Karpas-422 (cell line): ENCODE data around the gene MT1H. TPM values are rescaled to one million over a fixed set of nuclear protein-coding genes. Genes with fewer than 3 reads are reported as not detected.
"Not testable (repeated sequence)": the region's sequence is repeated elsewhere in the genome, so short reads cannot be mapped to it uniquely, and the experiment has no call there.

Experiments used
- DNase-seq: peaks from one replicate; pipeline ENCODE4 v3.0.0-alpha.2; 2015
- H2AFZ ChIP-seq: fragments of 200-600 bp; sonication (generic); 2 replicates; pipeline ENCODE4 v1.6.1; 2014; ENCODE audit warnings: antibody characterized with exemption, low read length, mixed read lengths
- H3K27ac ChIP-seq: fragments of 200-600 bp; sonication (generic); 2 replicates; pipeline ENCODE4 v1.5.1; 2014; ENCODE audit warnings: mild to moderate bottlenecking, low read length, moderate library complexity
- H3K27me3 ChIP-seq: fragments of 200-600 bp; sonication (generic); 2 replicates; pipeline ENCODE4 v1.6.1; 2014; ENCODE audit warnings: low read length, mixed read lengths
- H3K36me3 ChIP-seq: fragments of 200-600 bp; sonication (generic); 2 replicates; pipeline ENCODE4 v1.6.1; 2014; ENCODE audit warnings: low read length, mixed read lengths; ENCODE audit not compliant: insufficient read depth
- H3K4me1 ChIP-seq: fragments of 200-600 bp; sonication (generic); 2 replicates; pipeline ENCODE4 v1.6.1; 2014; ENCODE audit warnings: mild to moderate bottlenecking, low read length, mixed read lengths
- H3K4me2 ChIP-seq: fragments of 200-600 bp; sonication (generic); 2 replicates; pipeline ENCODE4 v1.6.1; 2014; ENCODE audit warnings: low read length, low read depth, mild to moderate bottlenecking; ENCODE audit not compliant: poor library complexity, severe bottlenecking
- H3K4me3 ChIP-seq: fragments of 200-600 bp; sonication (generic); 2 replicates; pipeline ENCODE4 v1.5.1; 2014; ENCODE audit warnings: mild to moderate bottlenecking, antibody characterized with exemption, low read length, mixed read lengths
- H3K79me2 ChIP-seq: fragments of 200-600 bp; sonication (generic); 2 replicates; pipeline ENCODE4 v1.6.1; 2014; ENCODE audit warnings: mild to moderate bottlenecking, low read length, mixed read lengths
- H3K9ac ChIP-seq: fragments of 200-600 bp; sonication (generic); 2 replicates; pipeline ENCODE4 v1.6.0; 2014; ENCODE audit warnings: low read length
- H3K9me2 ChIP-seq: fragments of 200-600 bp; sonication (generic), shearing (Covaris generic); replicated peaks from 2 replicates; pipeline ENCODE4 v1.6.0; 2014; ENCODE audit warnings: mild to moderate bottlenecking, low read length, moderate library complexity; ENCODE audit not compliant: insufficient read depth
- H3K9me3 ChIP-seq: fragments of 300-700, 200-600 bp; sonication (generic); 2 replicates; pipeline ENCODE4 v1.6.1; 2014; ENCODE audit warnings: low read length, mixed read lengths
- H4K20me1 ChIP-seq: fragments of 200-600 bp; sonication (generic); 2 replicates; pipeline ENCODE4 v1.6.1; 2014; ENCODE audit warnings: mild to moderate bottlenecking, antibody characterized with exemption, low read length, low read depth; ENCODE audit not compliant: insufficient read depth
- total RNA-seq: library from RNA; depleted of rRNA; stranded (reverse); fragments of >200 nt; shearing (Covaris generic); gene quantifications from 2 replicates; pipeline ENCODE4 v1.2.3, GENCODE V29; 2014; ENCODE audit warnings: low replicate concordance; rRNA removed

The MT1H gene
- 4.6 TPM in 1 of 2 replicates, not detected in the other for total RNA-seq

DNA sequence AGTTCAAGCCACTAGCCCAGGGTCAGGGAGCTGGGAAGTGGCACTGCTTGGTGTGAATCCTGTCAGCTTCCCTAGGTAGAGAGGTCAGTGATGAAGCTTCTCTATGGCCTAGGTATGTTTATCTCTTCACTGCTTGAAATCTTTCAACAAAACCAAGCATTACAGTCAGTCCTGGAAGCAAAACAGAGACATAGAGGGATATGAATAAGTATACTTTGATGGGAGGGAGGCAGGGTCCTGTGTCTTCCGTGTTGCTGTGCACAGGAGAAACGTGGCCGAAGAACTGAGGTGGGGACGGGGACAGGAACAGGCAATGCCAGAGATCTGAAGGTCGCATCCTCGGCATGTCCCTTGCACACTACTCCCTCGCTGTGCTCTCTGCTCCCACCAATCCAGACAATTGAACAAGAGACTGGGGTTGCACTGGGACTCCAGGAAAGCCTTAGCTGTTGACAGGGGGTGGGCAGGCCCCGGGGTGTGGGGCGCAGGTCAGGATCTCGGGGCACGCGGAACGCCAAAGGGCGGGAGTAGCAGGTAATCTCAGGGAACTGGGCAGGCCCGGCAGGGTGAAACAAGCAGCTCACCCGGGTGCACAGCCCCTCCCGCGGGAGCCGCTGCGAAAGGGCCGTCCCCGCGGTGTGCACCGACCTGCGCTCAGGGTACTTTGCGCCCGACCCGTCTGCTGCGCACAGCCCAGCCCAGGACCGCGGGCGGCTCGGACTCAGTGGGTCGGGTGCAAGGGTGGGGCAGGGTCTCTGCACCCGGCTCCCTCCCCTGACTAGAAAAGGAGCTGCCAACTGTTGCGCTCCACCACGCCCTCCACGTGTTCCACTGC, at the start of gene MT1H:
TSS of gene MT1H (plus strand) at position 810 of the 835 bp plus-strand sequence. CDS start 71 bp downstream, outside the sequence.
- no peaks in the 10 kb centered on the region for H3K9me3 ChIP-seq
- H3K36me3 ChIP-seq, result no peaks in the 10 kb centered on the region
- peak within 1 kb of the TSS; percentile 2; the same call in 1 of the 2 replicates for H3K9ac ChIP-seq
- peaks cover 13% of the 10 kb centered on the region for H3K4me1 ChIP-seq
- no peaks in the 10 kb centered on the region for H4K20me1 ChIP-seq
- H2AFZ ChIP-seq, result peak within 1 kb of the TSS; percentile 24; the same call in 1 of the 2 replicates
- H3K9me2 ChIP-seq, result no peaks in the 10 kb centered on the region
- H3K4me2 ChIP-seq, result peak within 1 kb of the TSS; percentile 13
- H3K27me3 ChIP-seq, result 0 out of 2 replicates have a peak, but pooled peaks cover 2% of the 10 kb centered on the region
- no peaks in the 10 kb centered on the region for H3K79me2 ChIP-seq
- no peak within 1 kb of the TSS; the same call in 1 of the 2 replicates for H3K4me3 ChIP-seq
- no peak within 1 kb of the TSS for H3K27ac ChIP-seq
- DNase-seq, result peak; percentile 64

DNA sequence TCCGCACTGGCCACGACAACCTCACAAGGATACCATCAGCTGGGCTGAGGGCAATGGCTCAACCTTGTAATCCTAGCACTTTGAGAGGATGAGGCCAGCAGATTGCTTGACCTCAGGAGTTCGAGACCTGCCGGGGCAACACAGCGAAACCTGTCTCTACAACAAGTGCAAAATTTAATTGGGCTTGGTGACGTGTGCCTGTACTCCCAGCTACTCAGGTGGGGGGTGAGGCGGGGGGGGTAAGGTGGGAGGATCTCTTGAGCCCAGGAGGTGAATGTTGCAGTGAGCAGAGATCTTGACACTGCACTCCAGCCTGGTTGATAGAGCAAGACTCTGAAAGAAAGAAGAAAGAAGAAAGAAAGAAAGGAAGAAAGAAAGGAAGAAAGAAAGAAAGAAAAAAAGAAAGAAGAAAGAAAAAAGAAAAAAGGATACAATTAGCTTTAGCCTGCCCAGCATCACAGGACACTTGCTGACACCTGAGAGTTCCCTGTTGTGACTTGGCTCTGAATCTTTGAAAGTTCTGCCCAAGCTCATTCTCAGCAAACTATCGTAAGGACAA, 49.2 kb upstream of the MT1H start:
- H3K27ac ChIP-seq, result no peak overlapping the region
- H3K36me3 ChIP-seq, result no peaks in the 10 kb centered on the region
- H3K4me2 ChIP-seq, result no peak overlapping the region
- H4K20me1 ChIP-seq, result no peaks in the 10 kb centered on the region
- no peaks in the 10 kb centered on the region for H3K27me3 ChIP-seq
- no peak overlapping the region for H3K9ac ChIP-seq
- no peak overlapping the region for H3K4me3 ChIP-seq
- no peak overlapping the region for H2AFZ ChIP-seq
- H3K9me3 ChIP-seq, result no peaks in the 10 kb centered on the region
- H3K9me2 ChIP-seq, result no peaks in the 10 kb centered on the region
- no peak for DNase-seq
- H3K79me2 ChIP-seq, result no peaks in the 10 kb centered on the region
- peaks cover 32% of the 10 kb centered on the region for H3K4me1 ChIP-seq

DNA sequence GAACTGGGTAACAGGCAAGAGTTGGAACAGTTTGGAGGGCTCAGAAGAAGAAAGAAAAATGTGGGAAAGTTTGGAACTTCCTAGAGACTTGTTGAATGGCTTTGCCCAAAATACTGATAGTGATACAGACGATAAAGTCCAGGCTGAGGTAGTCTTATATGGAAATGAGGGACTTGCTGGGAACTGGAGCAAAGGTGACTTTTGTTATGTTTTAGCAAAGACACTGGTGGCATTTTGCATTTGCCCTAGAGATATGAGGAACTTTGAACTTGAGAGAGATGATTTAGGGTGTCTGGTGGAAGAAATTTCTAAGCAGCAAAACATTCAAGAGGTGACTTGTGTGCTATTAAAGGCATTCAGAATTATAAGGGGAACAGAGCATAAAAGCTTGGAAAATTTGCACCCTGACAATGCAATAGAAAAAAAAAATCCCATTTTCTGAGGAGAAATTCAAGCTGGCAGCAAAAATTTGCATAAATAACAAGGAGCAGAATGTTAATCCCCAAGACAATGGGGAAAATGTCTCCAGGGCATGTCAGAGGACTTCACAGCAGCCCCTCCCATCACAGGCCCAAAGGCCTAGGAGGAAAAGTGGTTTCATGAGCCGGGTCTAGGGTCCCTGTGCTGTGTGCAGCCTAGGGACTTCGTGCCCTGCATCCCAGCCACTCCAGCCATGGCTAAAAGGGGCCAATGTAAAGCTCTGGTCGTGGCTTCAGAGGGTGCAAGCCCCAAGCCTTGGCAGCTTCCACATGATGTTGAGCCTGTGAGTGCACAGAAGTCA, 47.8 kb upstream of the MT1H start:
- H3K36me3 ChIP-seq, DNase-seq, H3K79me2 ChIP-seq, H4K20me1 ChIP-seq, H3K9me3 ChIP-seq, H3K9me2 ChIP-seq, H3K27me3 ChIP-seq, H3K9ac ChIP-seq, H3K4me2 ChIP-seq, H2AFZ ChIP-seq, H3K4me3 ChIP-seq, H3K27ac ChIP-seq: not testable (repeated sequence)
- peaks cover 32% of the 10 kb centered on the region for H3K4me1 ChIP-seq

DNA sequence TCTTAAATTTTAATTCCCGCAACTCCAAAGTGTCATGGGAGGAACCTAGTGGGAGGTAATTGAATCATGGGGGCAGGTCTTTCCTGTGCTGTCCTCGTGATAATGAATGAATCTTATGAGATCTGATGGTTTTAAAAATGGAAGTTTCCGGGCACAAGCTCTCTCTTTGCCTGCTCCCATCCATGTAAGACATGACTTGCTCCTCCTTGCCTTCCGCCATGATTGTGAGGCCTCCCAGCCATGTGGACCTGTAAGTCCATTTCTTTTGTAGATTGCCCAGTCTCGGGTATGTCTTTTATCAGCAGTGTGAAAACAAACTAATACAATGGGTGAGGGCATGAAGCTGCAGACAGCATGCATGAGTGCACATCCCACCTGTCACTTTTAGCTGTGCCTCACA, 46.4 kb upstream of the MT1H start:
- H3K79me2 ChIP-seq, H3K27me3 ChIP-seq, DNase-seq, H3K4me3 ChIP-seq, H3K36me3 ChIP-seq, H3K9me2 ChIP-seq, H3K9me3 ChIP-seq, H3K9ac ChIP-seq, H3K27ac ChIP-seq, H4K20me1 ChIP-seq, H2AFZ ChIP-seq: not testable (repeated sequence)
- peak overlapping the region; percentile 49 for H3K4me2 ChIP-seq
- peaks cover 32% of the 10 kb centered on the region for H3K4me1 ChIP-seq

DNA sequence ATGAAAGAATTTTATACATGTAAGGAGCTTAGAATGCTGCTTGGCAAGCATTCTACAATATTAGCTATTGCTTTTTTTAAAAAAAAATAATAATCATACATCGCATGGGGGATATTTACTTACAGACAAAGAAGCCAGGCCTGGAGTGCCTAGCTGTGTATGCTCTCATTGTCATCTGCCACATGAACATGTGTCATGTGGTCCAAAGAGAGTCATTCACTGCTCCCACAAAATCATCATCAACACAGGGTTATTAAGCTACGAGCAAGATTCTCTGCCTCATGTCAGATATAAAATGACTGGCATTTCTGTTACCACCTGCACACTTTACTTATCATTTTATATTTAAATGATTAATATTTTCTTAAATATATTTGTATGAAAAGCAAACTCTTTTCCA, 46.0 kb upstream of the MT1H start:
- H3K4me3 ChIP-seq, result no peak overlapping the region
- peaks cover 32% of the 10 kb centered on the region for H3K4me1 ChIP-seq
- no peaks in the 10 kb centered on the region for H3K9me3 ChIP-seq
- H3K27ac ChIP-seq, result no peak overlapping the region
- peak overlapping the region; percentile 49 for H3K4me2 ChIP-seq
- no peaks in the 10 kb centered on the region for H3K79me2 ChIP-seq
- H3K36me3 ChIP-seq, result no peaks in the 10 kb centered on the region
- DNase-seq, result no peak
- H4K20me1 ChIP-seq, result no peaks in the 10 kb centered on the region
- H2AFZ ChIP-seq, result no peak overlapping the region
- no peaks in the 10 kb centered on the region for H3K27me3 ChIP-seq
- H3K9me2 ChIP-seq, result no peaks in the 10 kb centered on the region
- H3K9ac ChIP-seq, result no peak overlapping the region

DNA sequence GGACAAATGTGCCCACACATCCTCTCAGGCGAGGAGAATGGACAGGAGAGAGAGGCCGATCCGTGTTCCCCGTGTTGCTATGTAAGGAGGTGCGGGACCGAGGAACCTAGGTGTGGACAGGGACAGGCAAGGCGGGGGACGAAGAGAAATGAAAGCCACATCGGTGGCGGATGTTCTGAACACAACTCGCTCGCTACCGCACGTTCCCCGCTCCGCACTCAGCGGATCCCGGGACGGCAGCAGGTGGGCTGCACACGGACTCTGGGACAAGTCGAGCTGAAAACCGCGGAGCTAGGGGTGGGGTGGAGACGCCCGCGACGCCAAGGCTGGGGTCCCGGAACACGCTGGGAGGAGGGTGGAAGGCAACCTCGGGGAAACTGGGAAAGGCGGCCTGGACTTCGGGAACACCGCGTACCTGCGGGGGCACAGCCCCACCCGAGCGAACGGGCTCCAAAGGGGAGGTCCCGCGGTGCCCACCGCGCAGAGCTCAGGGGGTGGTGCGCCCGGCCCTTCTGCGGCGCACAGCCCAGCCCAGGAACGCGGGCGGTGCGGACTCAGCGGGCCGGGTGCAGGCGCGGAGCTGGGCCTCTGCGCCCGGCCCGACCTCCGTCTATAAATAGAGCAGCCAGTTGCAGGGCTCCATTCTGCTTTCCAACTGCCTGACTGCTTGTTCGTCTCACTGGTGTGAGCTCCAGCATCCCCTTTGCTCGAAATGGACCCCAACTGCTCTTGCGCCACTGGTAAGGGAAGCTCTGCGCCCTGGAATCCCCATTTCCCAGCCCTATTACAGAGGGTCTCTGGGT, 44.3 kb upstream of the MT1H start, which contains the start of gene MT1E:
TSS of gene MT1E (plus strand) at position 642 of the 803 bp plus-strand sequence. CDS start at position 713, 71 bp downstream.
- Histone ChIP-seq H3K4me1 (peaks cover 44% of the 10 kb centered on the region), H3K4me2 (no peak within 1 kb of the TSS), H3K27me3 (no peaks in the 10 kb centered on the region), H3K9me2 (no peaks in the 10 kb centered on the region), H2AFZ (no peak within 1 kb of the TSS), H3K27ac (no peak within 1 kb of the TSS), H3K9ac (no peak within 1 kb of the TSS), H3K79me2 (no peaks in the 10 kb centered on the region), H3K36me3 (no peaks in the 10 kb centered on the region), H3K9me3 (no peaks in the 10 kb centered on the region), H4K20me1 (no peaks in the 10 kb centered on the region), H3K4me3 (no peak within 1 kb of the TSS)
- no peak for DNase-seq

DNA sequence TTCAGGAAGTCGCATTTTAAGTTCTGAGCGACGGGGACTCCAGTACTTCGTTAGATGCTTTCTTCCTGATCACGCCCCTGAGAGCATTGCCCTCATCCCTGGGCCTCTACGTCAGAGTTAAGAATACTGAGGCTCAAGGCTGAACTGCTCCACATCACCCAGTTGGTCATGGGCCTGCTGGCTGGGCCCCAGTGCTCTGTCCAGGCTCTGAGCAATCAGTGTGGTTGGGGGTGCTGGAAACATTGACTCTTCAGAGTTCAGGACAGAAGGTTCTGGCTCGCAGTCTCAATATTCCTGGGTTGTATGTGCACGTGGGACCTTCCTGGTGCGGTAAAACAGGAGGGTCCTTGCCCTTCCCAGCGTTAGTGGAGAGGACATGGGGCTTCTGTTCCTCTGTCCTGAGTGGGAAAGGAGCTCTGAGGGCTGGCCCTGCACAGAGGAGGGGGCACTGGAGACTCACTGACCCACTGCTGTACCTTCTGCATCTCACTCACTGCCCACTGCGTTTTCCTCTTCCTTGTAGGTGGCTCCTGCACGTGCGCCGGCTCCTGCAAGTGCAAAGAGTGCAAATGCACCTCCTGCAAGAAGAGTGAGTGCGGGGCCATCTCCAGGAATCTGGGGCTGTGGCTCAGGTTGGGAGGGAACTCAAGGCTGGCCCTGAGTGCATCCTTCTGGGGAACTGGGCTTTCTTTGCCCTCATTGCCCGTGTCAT, 43.5 kb upstream of the MT1H start:
- no peak overlapping the region for H3K4me2 ChIP-seq
- no peaks in the 10 kb centered on the region for H3K36me3 ChIP-seq
- H3K27me3 ChIP-seq, result no peaks in the 10 kb centered on the region
- H3K4me3 ChIP-seq, result no peak overlapping the region
- H3K79me2 ChIP-seq, result no peaks in the 10 kb centered on the region
- peaks cover 44% of the 10 kb centered on the region for H3K4me1 ChIP-seq
- H4K20me1 ChIP-seq, result no peaks in the 10 kb centered on the region
- no peak overlapping the region for H3K27ac ChIP-seq
- H2AFZ ChIP-seq, result no peak overlapping the region
- no peak for DNase-seq
- no peaks in the 10 kb centered on the region for H3K9me3 ChIP-seq
- H3K9me2 ChIP-seq, result no peaks in the 10 kb centered on the region
- H3K9ac ChIP-seq, result no peak overlapping the region
